AG04449 (cell line): ENCODE measurements around the gene PCSK1.

Source experiments
- CTCF ChIA-PET: fragments of 350-600 bp; formaldehyde crosslinking; extraction: SDS; loops from one replicate; lab custom pipeline; 2021; ENCODE audit warnings: antibody characterized with exemption; lab: Yijun Ruan, JAX
- POLR2A ChIA-PET: fragments of 400-600, 350-600 bp; formaldehyde crosslinking; extraction: SDS; loops from one replicate; lab custom pipeline; 2020; ENCODE audit warnings: antibody characterized with exemption, inconsistent platforms; lab: Yijun Ruan, JAX
- DNase-seq: peaks from one replicate; pipeline ENCODE4 v3.0.0-alpha.2; 2010; ENCODE audit warnings: low read depth, low spot score
- H3K4me3 ChIP-seq: 2 replicates; pipeline ENCODE4 v1.5.1; 2011; ENCODE audit warnings: low read depth, mild to moderate bottlenecking, control low read depth, low read length
- TF ChIP-seq, protein P1 (sequence below): IDR thresholded peaks from one replicate; pipeline ENCODE4 v1.5.1; 2011; ENCODE audit warnings: mild to moderate bottlenecking, moderate library complexity, low read length, control low read depth, inconsistent platforms; ENCODE audit not compliant: insufficient read depth; ENCODE audit errors: missing control alignments

The PCSK1 gene

DNA sequence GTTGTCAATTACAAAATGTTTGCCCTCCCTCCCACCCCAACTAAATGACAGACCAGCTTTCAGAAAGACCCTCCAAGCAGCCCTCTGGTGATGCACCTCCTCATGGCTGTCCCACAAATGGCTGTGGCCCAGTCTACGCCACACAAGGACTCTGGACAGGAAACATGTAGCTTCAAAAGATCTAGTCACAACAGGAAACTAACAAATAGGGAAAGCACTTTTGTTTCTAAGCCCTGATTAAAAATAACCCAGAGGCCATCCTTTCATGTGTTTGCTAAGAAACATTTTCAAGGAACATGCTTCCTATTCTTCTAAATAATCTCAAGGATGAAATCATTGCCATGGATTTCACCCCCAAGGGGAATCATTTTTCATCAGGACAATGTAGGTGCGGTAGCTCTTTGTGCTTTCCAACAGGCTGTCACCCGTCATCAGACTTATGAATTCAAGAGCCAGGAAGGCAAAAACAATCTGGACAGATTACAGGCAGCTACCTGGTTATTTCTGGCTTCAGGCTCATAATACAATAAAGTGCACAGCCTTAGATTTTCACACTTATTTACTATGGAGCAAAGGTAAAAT lies 20.1 kb downstream of the PCSK1 start:
- no peak overlapping the region for H3K4me3 ChIP-seq
- DNase-seq, result no peak
- POLR2A ChIA-PET, result no interaction called here
- CTCF ChIA-PET, result interaction anchor here (1.0 kb wide), 1 partner anchor 189 kb away, joined by 3 read pairs; no protein-coding TSS in a partner anchor
- TF ChIP-seq, protein P1, sequence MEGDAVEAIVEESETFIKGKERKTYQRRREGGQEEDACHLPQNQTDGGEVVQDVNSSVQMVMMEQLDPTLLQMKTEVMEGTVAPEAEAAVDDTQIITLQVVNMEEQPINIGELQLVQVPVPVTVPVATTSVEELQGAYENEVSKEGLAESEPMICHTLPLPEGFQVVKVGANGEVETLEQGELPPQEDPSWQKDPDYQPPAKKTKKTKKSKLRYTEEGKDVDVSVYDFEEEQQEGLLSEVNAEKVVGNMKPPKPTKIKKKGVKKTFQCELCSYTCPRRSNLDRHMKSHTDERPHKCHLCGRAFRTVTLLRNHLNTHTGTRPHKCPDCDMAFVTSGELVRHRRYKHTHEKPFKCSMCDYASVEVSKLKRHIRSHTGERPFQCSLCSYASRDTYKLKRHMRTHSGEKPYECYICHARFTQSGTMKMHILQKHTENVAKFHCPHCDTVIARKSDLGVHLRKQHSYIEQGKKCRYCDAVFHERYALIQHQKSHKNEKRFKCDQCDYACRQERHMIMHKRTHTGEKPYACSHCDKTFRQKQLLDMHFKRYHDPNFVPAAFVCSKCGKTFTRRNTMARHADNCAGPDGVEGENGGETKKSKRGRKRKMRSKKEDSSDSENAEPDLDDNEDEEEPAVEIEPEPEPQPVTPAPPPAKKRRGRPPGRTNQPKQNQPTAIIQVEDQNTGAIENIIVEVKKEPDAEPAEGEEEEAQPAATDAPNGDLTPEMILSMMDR, result no peak

DNA sequence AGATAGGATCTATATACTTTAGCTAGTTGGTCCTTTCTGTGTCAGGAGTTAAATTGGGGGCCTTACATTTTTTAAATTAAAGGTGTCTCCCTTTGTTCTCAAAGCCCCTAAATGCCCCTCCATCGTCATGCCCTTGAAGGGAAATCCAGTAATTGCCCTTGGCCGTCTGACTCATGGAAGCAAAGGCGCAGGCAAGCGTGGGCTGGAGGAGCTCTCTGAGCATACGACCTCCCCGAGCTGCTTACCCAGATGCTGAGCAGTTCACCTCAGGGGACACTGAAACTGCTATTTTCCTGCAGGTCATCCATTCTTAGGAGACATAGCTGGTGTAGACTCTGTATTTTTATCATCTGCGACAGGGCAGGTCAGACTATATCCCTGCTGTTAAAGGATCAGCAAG lies 23.0 kb downstream of the PCSK1 start:
- no peak overlapping the region for H3K4me3 ChIP-seq
- ChIA-PET POLR2A (no interaction called here), CTCF (interaction anchor here (0.6 kb wide), 1 partner anchor 115 kb away, joined by 3 read pairs; no protein-coding TSS in a partner anchor)
- TF ChIP-seq, protein P1, result no peak
- no peak for DNase-seq

DNA sequence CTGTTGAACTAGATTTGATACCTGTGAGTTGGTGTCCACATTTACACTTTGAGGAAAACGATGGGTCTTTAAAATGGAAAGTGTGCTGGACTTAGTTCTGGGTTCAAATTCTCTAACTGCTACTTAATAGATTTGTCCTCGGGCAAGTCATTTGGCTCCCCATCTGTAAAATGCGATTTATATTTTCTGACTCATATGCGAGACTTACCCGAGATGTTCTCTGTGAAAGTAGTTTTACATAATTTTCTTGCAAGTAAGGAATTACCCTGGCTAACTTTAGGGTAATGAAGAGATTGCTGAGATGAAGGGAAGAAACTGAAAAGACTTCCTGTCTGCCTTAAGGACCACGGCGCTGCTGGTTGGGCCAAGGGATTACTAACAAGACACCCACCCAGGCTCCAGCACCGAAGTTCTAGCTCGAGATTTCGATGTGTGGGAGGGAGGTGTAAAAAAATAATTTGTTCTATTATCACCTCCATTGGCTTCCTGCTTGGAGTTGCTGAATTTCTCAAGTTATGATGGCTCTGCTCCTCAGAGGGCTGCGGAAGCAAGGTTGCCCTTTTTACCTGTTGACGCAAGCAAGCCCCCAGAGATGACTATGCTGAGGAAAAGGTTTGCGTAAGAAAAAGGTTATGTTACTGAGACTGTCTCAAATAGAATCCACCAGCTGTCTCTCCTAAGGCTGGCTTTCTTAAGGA lies 24.1 kb downstream of the PCSK1 start:
- TF ChIP-seq, protein P1, result no peak
- ChIA-PET POLR2A (no interaction called here), CTCF (no interaction called here)
- DNase-seq, result no peak
- no peak overlapping the region for H3K4me3 ChIP-seq

DNA sequence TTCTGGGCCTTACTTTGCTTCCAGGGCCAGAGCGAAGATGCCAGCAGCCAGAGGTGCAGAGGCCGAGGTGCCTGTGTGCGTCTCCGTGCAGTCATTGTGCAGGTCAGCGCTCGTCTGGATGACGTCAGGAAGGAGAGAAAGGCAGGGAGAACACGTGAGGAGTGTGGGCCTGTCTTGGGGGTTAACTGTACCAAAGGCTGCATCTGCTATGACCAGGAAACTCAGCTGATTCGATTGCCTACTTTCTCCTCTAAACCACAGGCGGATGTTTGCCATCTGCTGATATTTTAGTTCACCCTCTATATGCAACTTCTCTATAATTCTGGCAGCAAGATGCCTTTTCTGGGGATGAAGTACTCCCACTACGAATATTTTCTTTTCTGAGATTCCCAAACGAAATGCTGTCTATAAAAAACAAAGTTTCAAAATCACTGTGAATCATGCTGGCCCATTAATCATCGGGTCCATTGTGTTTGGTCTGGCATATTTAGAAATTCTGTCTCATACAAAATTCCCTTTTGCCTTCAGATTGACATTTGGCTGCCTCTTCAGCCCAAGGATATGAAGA lies 24.8 kb downstream of the PCSK1 start:
- H3K4me3 ChIP-seq, result no peak overlapping the region
- CTCF ChIA-PET, result no interaction called here
- DNase-seq, result no peak
- POLR2A ChIA-PET, result no interaction called here
- TF ChIP-seq, protein P1, result no peak

DNA sequence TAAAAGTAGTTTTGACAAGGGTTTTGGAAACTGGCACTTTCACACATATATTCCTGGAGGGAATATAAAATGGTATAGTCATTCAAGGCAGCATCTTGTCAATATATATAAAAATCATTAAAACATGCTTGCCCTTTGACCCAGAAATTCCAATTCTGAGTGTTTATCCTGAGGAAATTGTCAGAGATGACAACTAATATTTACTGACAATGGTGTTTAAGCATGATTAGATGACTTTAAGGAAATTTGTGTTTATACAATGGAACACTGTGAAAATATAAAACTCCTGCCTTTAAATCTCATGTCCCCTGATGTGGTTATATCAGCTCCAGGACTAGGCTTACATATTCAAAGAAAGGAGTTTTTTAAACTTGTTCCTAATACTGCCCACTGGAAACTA lies 25.6 kb downstream of the PCSK1 start:
- TF ChIP-seq, protein P1, result no peak
- POLR2A ChIA-PET, result no interaction called here
- H3K4me3 ChIP-seq, result no peak overlapping the region
- CTCF ChIA-PET, result no interaction called here
- DNase-seq, result no peak

DNA sequence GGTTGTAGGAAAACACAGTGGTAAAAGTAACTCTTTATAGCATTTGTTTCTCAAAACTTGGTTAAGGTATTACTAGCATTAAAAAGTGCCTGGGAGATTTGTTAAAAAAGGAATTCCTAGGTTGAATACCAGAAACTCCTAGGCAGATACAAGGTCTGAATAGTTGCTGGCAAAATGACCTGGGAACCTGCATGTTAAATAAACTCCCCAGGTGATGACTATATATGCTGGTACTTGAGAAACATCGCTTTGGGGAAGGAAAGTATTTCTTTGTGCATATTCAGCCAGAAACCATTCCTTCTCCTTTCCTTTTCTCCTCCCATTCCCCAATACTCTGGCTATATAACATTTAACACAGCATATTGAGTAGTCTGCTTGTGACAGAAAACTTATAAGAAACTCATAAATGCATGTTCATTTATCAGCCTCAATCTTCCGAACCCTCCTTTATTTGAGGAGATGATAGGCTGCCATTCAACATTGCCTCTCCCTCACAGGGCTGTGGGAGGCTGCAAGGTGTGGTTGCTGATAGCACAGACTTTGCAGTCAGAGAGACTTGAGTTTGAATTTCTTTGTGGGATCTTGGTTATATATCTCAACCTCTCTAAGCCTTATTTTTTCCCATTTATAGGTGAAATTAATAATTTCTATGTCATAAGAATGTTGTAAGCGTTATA lies 28.7 kb downstream of the PCSK1 start:
- DNase-seq, result no peak
- ChIA-PET CTCF (no interaction called here), POLR2A (no interaction called here)
- H3K4me3 ChIP-seq, result no peak overlapping the region
- TF ChIP-seq, protein P1, result no peak
